G401 (cell line): ENCODE results near the gene APOL4. TPM values are rescaled to one million over a fixed set of nuclear protein-coding genes. Genes with fewer than 3 reads are reported as not detected.
"Not testable (repeated sequence)": the region's sequence is repeated elsewhere in the genome, so short reads cannot be mapped to it uniquely, and the experiment has no call there.

ENCODE experiments used
- DNase-seq: peaks from one replicate; pipeline ENCODE4 v3.0.0-alpha.2; 2015; ENCODE audit warnings: low spot score
- in situ Hi-C: cut with HindIII; loops from 2 replicates; pipeline ENCODE4 v1.10.0; 2016; ENCODE audit warnings: low sequenced_read_pairs, mixed read lengths
- total RNA-seq: library from RNA; depleted of rRNA; stranded (reverse); fragments of >200 nt; shearing (Covaris generic); gene quantifications from 2 replicates; pipeline ENCODE4 v1.2.3, GENCODE V29; 2014

Gene APOL4
- total RNA-seq, 1 experiment from 2014 or later, result not detected

DNA sequence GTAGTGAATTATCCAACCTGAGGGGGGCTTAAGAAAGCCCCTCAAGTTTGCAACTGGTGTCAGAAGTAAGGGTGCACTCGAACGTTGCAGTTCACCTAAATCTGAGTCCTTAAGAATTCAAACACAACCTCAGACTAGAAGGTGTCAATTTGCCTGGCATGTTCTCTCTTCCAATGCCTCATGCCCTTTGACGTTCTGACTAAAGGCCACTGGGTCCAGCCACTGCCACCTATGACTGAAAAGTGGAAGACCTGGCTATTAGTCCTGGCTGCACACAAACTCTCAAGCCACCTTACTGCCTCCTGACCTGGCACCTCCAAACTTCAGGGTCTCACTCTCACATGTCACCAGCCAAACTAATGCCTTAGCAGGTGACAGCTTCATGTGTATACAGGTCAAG, 8.0 kb downstream of the APOL4 start:
- in situ Hi-C loops, result no loop called here
- DNase-seq, result no peak

- in situ Hi-C loops, result no loop called here
- DNase-seq, result no peak
Measured at GRCh38 chr22:36193171-36193570, 8.4 kb downstream of the APOL4 start.

- no peak for DNase-seq
- in situ Hi-C loops, result no loop called here
Measured at GRCh38 chr22:36192542-36192941, 9.1 kb downstream of the APOL4 start.

DNA sequence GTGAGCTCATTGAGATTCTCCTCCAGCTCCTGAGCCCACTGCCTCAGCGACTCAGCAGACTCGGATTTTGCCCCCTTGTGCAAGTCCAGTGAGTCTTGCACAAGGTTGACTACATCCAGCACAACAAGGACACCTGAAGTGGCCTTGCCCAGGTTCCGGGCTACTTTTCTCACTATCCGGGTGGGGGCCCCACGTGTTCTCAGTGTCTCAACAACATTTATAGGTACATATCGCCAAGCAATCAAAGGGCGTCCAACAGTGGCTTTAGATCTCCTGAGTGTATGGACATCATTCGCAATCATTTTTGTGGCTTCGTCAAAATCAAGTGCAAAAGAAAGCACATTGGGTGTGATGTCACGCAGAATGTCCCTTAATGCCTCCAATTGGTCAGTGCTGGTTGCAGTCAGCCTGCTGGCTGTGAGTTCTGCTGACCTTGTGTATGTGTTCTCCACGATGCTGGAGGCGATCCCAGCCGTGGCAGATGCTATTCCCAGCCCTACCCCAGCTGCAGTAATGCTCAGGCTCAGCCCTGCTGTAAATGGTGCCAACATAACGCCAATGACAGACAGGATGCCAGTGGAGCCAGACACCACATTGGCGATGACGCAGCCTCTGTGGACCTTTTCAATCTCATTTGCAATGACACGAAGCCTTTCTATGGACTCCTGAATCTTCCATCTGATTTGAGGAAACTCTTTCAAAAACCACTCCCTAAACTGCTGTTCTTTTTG, 10.3 kb downstream of the APOL4 start:
- no peak for DNase-seq
- in situ Hi-C loops, result no loop called here

GRCh38 chr22:36187862-36188261, 13.7 kb downstream of the APOL4 start:
- in situ Hi-C loops, DNase-seq: not testable (repeated sequence)

DNA sequence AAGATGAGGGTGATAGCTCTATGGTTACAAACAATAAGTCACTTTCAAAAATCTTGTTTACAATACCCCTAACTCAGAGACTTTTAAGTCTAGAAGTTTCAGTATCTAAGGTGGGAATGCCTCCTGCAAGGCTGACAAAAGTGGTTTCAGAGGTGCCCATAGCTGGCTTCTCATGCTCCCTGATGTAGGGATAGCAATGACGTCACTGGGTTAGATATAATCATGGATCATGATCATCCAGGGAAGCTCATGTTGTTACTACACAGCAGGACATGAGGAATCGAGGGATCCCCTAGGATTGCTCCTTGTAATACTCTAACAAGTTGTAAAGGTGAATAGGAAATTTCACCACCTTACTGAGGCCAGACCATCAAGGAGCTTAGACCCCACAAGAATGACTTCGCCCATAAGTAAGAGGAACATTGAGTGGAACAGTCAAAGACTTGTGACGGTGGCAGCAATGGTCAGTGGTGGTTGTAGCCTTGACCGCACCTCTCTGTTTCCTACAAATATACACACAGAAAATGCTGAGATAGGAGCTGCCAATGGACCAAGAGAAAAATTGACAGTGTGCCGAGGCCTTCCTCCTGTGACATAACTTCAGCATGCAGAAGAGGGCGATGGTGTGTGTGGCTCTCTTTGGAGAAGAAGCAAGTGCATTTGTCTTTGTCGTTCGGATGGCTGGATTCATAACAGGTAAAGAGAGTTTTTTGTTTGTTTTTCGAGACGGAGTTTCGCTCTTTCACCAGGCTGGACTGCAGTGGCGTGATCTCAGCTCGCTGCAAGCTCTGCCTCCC, 15.6 kb downstream of the APOL4 start:
- in situ Hi-C loops, result no loop called here
- DNase-seq, result no peak

DNA sequence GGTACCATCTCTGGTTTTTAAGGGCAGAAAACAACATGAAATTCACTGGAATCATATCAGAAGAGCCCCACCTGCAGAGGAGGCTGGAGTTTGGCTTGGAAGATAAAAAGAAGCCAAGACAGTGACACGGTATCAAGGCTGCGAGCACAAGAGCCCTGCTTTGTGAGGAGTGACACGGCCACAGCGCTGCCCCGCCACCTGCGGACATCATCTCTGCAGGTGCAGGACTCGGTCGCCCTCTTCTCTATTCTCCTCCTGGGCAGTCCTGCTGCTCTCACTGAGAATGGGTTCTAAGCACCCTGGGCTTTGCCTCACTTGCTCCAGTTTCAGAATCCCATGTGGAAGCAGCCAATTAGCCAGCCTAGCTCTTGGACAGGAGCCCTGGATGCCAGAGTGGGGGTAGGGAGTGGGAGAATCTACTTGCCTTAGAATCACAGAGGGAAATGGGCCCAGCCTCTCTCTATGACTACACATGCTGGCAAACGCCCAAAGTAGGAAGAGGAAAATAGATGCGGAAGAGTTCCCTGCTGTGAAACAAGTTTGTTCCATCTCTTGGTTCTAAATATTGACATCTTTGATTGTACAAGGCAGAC, 17.1 kb downstream of the APOL4 start:
- in situ Hi-C loops, result no loop called here
- DNase-seq, result peak; percentile 45

DNA sequence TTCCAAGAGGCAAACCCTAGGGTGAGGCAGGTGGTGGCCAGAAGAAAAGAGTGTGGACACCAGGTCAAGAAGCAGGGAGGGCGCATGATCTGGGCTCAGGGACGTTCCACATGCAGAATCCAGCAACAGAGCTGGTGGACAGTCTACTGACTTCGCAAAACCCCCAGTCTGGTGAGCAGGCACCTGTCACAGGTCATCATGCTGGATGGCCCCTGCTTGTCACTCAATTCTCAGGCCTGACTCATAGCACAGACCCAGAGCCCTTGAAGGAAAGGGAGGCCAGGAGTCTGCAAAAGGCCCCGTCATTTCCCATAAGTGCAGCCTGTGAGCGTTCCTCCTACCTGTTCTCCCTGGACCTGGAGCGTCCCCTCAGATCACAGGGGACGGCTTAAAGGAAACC, 18.2 kb downstream of the APOL4 start:
- in situ Hi-C loops, result no loop called here
- DNase-seq, result no peak

- DNase-seq, result no peak
- in situ Hi-C loops, result no loop called here
Measured at GRCh38 chr22:36182857-36183256, 18.8 kb downstream of the APOL4 start.

GRCh38 chr22:36182056-36182455, 19.6 kb downstream of the APOL4 start:
- DNase-seq, result no peak
- in situ Hi-C loops, result no loop called here

GRCh38 chr22:36180928-36181327, 20.7 kb downstream of the APOL4 start:
- in situ Hi-C loops, result no loop called here
- no peak for DNase-seq

DNA sequence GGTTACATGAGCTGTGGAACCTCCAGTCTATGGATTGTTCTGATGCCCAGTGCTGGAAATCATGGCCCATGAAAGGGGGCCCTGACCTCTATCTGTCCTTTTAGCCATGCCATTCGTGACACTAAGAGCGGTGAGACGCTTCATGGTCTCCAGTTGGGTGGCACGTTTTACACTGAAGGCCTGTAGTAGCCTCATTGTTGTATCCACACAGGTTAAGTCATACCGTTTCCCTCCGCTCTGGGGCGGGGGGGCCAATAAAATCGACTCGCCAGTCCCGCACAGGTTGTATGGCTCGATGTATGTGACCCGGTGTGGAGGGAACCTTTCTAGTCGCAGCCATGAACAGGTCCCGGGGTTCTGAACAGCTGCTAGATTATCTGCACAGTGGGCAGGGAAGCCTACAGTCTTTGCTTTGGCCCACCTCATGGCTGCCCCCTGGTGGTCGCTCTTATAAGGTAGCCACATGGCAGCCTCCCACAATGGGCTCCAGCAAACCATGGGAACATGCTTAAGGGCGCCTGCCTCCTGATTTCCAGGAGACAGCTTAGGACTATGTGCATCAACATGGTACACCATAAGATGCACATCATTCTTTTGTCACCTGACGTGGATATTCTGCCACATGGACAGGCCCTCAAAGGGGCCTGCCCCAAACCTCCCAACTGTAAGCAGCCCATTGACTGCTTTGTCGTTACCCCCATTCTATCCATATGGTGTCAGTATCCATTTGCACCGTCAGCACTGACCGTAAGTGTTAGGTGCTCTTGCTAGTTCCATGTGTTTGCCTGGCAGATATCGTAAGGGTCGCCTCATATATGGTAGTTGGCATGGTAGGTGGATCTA, 21.4 kb downstream of the APOL4 start:
- DNase-seq, result peak; percentile 28
- in situ Hi-C loops, result no loop called here

DNA sequence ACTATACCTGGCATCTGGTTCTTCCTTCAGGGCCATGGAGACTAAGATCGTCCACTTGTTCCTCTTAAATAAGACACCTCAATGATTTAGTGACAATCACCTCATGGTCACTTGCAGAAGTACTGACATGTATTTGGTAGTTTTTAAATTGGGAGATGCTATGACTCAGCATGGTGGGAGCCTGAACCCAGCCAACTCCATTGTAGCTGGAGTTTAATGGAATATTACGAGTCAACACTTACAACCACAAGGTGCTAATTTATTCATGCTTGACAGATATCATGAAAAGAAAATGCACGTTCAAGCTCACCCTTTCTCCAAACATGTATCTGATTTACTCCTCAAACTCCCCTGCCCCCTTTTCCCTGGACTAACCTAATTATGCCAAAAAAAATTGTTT, 24.4 kb downstream of the APOL4 start:
- in situ Hi-C loops, result no loop called here
- DNase-seq, result no peak

DNA sequence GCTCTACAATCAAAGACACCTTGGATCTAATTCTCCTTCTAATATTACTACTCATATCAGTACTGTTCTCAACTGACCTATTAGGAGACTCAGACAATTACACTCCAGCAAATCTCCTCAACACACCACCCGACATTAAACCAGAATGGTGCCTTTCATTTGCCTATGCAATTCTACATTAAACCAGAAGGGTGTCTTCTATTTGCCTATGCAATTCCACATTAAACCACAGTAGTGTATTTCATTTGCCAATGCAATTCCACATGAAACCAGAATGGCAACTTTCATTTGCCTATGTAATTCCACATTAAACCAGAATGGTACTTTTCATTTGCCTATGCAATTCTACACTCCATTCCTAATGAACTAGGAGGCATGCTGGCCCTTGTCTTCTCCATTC, 25.7 kb downstream of the APOL4 start:
- in situ Hi-C loops, result no loop called here
- no peak for DNase-seq

DNA sequence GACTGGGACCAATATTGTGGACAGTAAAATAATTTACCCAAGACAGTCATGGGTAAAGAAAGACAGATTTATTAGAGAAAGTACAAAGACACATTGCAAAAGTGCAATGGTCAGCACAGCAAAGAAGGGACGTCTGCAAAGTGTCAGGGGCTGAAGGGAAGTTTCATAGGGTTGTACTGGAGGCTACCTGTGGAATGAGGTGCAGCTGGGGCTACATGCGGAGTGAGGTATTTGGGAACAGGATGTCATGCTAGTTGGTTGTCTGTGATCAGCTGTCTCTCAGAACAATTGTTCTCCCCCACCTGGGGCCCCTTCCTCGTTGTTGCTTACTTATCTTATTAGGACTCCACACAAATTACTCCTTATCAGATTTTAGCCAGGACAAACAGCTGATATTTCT, 29.7 kb downstream of the APOL4 start:
- in situ Hi-C loops, result no loop called here
- no peak for DNase-seq

DNA sequence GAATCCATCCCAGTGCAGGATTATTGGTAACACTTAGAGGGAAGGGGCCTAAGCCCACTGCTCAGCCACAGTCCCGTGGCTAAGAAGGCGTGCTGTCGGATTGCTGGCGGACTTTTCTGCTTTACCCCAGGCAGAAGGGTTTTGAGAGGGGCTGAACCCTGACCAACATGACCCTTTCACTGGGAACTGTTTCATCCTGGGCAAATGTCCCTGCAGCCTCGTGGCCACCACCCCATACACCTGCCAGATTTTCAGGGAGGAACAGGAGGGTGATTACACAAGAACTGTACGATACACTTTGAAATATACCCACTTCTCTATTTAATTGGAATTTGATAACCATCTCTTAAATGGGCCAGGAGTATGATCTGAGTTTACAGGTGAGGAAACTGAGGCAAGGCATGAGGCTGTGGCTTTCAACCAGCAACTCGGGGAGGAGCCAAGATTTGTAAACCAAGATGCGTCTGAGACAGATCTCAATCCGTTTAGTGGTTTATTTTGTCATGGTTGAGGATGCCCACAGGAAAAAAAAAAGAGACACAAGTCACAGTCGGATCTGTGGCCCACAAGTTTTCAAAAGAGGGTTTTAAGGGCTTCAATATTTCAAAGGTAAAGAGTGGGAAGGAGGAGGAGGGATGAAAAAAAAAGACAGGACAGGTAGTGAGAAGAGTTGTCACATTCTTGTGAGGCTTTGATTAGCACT, 34.9 kb downstream of the APOL4 start:
- in situ Hi-C loops, result no loop called here
- no peak for DNase-seq

- no peak for DNase-seq
- in situ Hi-C loops, result no loop called here
Measured at GRCh38 chr22:36166086-36166485, 35.5 kb downstream of the APOL4 start.

DNA sequence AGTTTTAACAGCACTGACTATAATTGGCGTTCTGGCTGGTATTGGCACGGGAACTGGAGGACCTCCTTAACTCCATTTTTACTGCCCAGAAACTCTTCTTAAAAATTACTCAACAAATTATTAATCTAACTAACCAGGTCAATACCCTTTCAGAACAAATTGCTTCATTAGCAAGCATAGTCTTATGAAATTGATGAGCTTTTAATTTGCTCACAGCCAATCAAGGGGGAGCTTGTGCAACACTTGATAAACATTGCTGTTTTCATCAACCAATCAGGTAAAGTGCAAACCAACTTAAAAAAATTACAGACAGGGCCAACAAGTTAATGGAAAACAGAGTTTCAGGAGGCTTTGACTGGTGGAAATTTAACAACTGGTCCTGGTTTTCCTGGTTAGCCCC, 36.5 kb downstream of the APOL4 start:
- no peak for DNase-seq
- in situ Hi-C loops, result no loop called here

DNA sequence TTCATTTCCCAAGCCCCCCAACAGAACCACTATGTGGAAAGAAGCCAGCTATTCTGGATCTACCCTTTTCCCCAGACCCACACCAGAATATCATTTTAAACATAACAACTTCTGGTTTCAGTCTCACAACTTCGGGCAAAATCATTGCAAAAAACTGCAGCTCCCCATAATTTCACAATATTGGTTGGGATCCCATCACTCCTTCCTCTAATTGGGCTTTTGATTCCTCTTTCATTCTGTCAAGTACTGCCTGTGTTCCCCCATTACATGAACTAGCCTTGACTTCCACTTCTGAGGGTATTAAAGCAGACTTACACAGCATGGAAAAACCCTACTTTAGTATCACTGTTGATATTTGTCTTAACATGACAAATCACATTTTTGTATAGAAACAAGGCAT, 37.0 kb downstream of the APOL4 start:
- DNase-seq, result no peak
- in situ Hi-C loops, result no loop called here
